Uterus (tissue), 2 donors: ENCODE measurements around the gene MIEF1.

Experiments used
- CTCF ChIP-seq, 4 experiments: fragments of 200-600 bp in 2 of 4; fragments of 450-650 bp in 2 of 4; sonication (generic) in 2 of 4; IDR thresholded peaks; one replicate each; pipeline ENCODE4 v1.5.1; 2016 to 2019; ENCODE audit warnings: antibody characterized with exemption in 4 of 4, mild to moderate bottlenecking in 2 of 4, moderate library complexity in 1 of 4
- POLR2A ChIP-seq, 2 donors: fragments of 450-650 bp; IDR thresholded peaks; one replicate each; pipeline ENCODE4 v1.6.1; 2016; ENCODE audit warnings: antibody characterized with exemption in 2 of 2, mild to moderate bottlenecking in 1 of 2, moderate library complexity in 1 of 2

GRCh38 chr22:39496131-39496838 is 5.8 kb upstream of the MIEF1 start:
- TF ChIP-seq CTCF (IDR thresholded peaks at IDR 0.05) (peak; percentile 57 to 64 (median 61)), POLR2A (IDR thresholded peaks at IDR 0.05) (no peak)
